ENCODE measurements around the gene TCF21. TPM values are rescaled to one million over a fixed set of nuclear protein-coding genes. Genes with fewer than 3 reads are reported as not detected.

Gene TCF21
- total RNA-seq: 53.0 and 55.2 TPM in 2 replicates

DNA sequence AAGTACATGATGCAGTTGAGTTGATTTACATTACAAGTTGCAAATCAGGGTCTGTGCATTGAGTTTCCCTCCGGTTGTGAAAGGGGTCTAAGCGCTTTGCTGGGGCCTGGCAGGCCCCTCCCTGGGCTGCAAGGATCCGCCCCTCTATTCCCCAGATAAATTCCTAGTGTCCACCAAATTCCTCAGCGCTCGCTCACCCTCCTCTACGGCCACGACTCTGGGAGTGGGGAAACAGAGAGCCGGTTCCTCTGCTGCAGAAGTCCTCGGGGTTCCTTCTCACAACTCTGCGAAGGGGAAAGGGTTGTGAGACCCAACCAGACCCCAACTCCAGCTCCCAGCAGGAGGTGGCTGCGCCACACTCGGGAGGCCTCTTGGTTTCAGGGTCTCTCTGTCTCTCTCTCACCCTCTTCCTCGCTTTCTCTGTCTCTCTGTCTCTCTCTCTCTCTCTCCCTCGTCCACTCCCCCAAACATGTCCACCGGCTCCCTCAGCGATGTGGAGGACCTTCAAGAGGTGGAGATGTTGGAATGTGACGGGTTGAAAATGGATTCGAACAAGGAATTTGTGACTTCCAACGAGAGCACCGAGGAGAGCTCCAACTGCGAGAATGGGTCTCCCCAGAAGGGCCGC is at the start of gene TCF21:
Gene TCF21 (plus strand): TSS at position 185 of the 628 bp plus-strand sequence. CDS start 285 bp downstream, at position 470.

Other genes with a start within 250 kb of the TCF21 start
- 18.2 and 34.7 TPM in 2 replicates for gene TBPL1, start 64.1 kb downstream of the TCF21 start, total RNA-seq
- 0.36 and 0.97 TPM in 2 replicates for gene SLC2A12, start 163.5 kb downstream of the TCF21 start, total RNA-seq

Data from cardiac atrium fibroblast (primary cell).